H9 (cell line): ENCODE results near the gene FBP2. TPM values are rescaled to one million over a fixed set of nuclear protein-coding genes. Genes with fewer than 3 reads are reported as not detected.

Experiments used
- DNase-seq: peaks from one replicate; pipeline ENCODE4 v3.0.0-alpha.2; 2017
- H2AFZ ChIP-seq: one replicate; pipeline ENCODE4 v1.6.1; 2013; ENCODE audit warnings: mild to moderate bottlenecking, low read length, control low read depth, moderate library complexity
- H2AK5ac ChIP-seq: 2 replicates; pipeline ENCODE4 v1.6.1; 2013; ENCODE audit warnings: low read length, control low read depth, mixed read lengths; ENCODE audit not compliant: insufficient read length
- H2BK120ac ChIP-seq: one replicate; pipeline ENCODE4 v1.6.1; 2013; ENCODE audit warnings: low read depth, mild to moderate bottlenecking, low read length, control low read depth, inconsistent platforms; ENCODE audit not compliant: poor library complexity, severe bottlenecking
- H2BK12ac ChIP-seq: 2 replicates; pipeline ENCODE4 v1.6.1; 2013; ENCODE audit warnings: low read length, control low read depth, mixed read lengths, low read depth; ENCODE audit not compliant: insufficient read length
- H2BK15ac ChIP-seq: 2 replicates; pipeline ENCODE4 v1.6.1; 2013; ENCODE audit warnings: low read depth, low read length, control low read depth
- H2BK20ac ChIP-seq: one replicate; pipeline ENCODE4 v1.6.1; 2013; ENCODE audit warnings: low read depth, mild to moderate bottlenecking, low read length, control low read depth, inconsistent platforms; ENCODE audit not compliant: poor library complexity, severe bottlenecking
- H2BK5ac ChIP-seq: 2 replicates; pipeline ENCODE4 v1.6.1; 2013; ENCODE audit warnings: low read length, control low read depth, mixed read lengths; ENCODE audit not compliant: insufficient read length
- H3K14ac ChIP-seq: 2 replicates; pipeline ENCODE4 v1.6.1; 2013; ENCODE audit warnings: low read length, control low read depth; ENCODE audit not compliant: insufficient read depth
- H3K18ac ChIP-seq: 2 replicates; pipeline ENCODE4 v1.6.1; 2013; ENCODE audit warnings: low read depth, mild to moderate bottlenecking, mixed read lengths, low read length, control low read depth; ENCODE audit not compliant: insufficient read length
- H3K23ac ChIP-seq: 2 replicates; pipeline ENCODE4 v1.6.1; 2013; ENCODE audit warnings: low read length, control low read depth, mixed read lengths, low read depth; ENCODE audit not compliant: insufficient read length
- H3K23me2 ChIP-seq: 2 replicates; pipeline ENCODE4 v1.6.1; 2013; ENCODE audit warnings: low read depth, mild to moderate bottlenecking, mixed read lengths, low read length, control low read depth; ENCODE audit not compliant: insufficient read length, poor library complexity, severe bottlenecking
- H3K27ac ChIP-seq: 2 replicates; pipeline ENCODE4 v1.5.1; 2013; ENCODE audit warnings: low read length, control low read depth, mixed read lengths, low read depth; ENCODE audit not compliant: insufficient read length
- H3K27me3 ChIP-seq: 2 replicates; pipeline ENCODE4 v1.6.1; 2013; ENCODE audit warnings: low read length, control low read depth, inconsistent platforms; ENCODE audit not compliant: insufficient read depth
- H3K4ac ChIP-seq: 2 replicates; pipeline ENCODE4 v1.6.1; 2013; ENCODE audit warnings: low read depth, mild to moderate bottlenecking, control low read depth, inconsistent platforms, low read length, moderate library complexity
- H3K4me1 ChIP-seq: 2 replicates; pipeline ENCODE4 v1.6.1; 2013; ENCODE audit warnings: low read length, control low read depth, inconsistent platforms; ENCODE audit not compliant: insufficient read depth
- H3K4me2 ChIP-seq: 2 replicates; pipeline ENCODE4 v1.6.1; 2013; ENCODE audit warnings: low read length, control low read depth, mixed read lengths; ENCODE audit not compliant: insufficient read length, insufficient read depth
- H3K56ac ChIP-seq: 2 replicates; pipeline ENCODE4 v1.6.1; 2013; ENCODE audit warnings: low read depth, mild to moderate bottlenecking, mixed read lengths, low read length, control low read depth; ENCODE audit not compliant: insufficient read length
- H3K79me1 ChIP-seq: 2 replicates; pipeline ENCODE4 v1.6.1; 2013; ENCODE audit warnings: low read depth, mild to moderate bottlenecking, moderate library complexity, low read length, control low read depth, inconsistent platforms; ENCODE audit not compliant: insufficient read depth, poor library complexity, severe bottlenecking
- H3K79me2 ChIP-seq: 2 replicates; pipeline ENCODE4 v1.6.1; 2013; ENCODE audit warnings: low read length, control low read depth, inconsistent platforms; ENCODE audit not compliant: insufficient read depth
- H3K9ac ChIP-seq: 2 replicates; pipeline ENCODE4 v1.6.1; 2013; ENCODE audit warnings: low read length, control low read depth, mixed read lengths; ENCODE audit not compliant: insufficient read length; ENCODE audit errors: extremely low read depth
- H3K9me3 ChIP-seq: one replicate; pipeline ENCODE4 v1.6.1; 2013; ENCODE audit warnings: low read depth, low read length, inconsistent platforms; ENCODE audit not compliant: control insufficient read depth
- H3T11ph ChIP-seq: one replicate; pipeline ENCODE4 v1.6.1; 2013; ENCODE audit warnings: mild to moderate bottlenecking, low read length, control low read depth, inconsistent platforms
- H4K20me1 ChIP-seq: one replicate; pipeline ENCODE4 v1.6.1; 2013; ENCODE audit not compliant: control insufficient read depth, insufficient read length, insufficient read depth
- H4K5ac ChIP-seq: 2 replicates; pipeline ENCODE4 v1.6.1; 2013; ENCODE audit warnings: low read depth, mild to moderate bottlenecking, mixed read lengths, low read length, control low read depth; ENCODE audit not compliant: insufficient read length
- H4K8ac ChIP-seq: replicated peaks from 2 replicates; pipeline ENCODE4 v1.6.1; 2013; ENCODE audit warnings: low read length, control low read depth, mixed read lengths, low read depth; ENCODE audit not compliant: insufficient read length
- H4K91ac ChIP-seq: 2 replicates; pipeline ENCODE4 v1.6.1; 2013; ENCODE audit warnings: low read depth, mild to moderate bottlenecking, moderate library complexity, mixed read lengths, low read length, control low read depth; ENCODE audit not compliant: insufficient read length
- H3K27ac Mint-ChIP-seq, 3 experiments: 2 replicates in 2 of 3; 3 replicates in 1 of 3; pipeline ENCODE4 v1.8.0; 2020 to 2021; ENCODE audit warnings: mixed read lengths in 3 of 3, mild to moderate bottlenecking in 1 of 3, moderate library complexity in 1 of 3
- H3K27me3 Mint-ChIP-seq: 2 replicates; pipeline ENCODE4 v1.8.0; 2021; ENCODE audit warnings: low read depth, mild to moderate bottlenecking, moderate library complexity, mixed read lengths
- H3K36me3 Mint-ChIP-seq, 3 experiments: 2 replicates in 2 of 3; 3 replicates in 1 of 3; pipeline ENCODE4 v1.8.0; 2020 to 2021; ENCODE audit warnings: low read depth in 3 of 3, mixed read lengths in 3 of 3; ENCODE audit not compliant: insufficient read depth in 1 of 3
- H3K4me1 Mint-ChIP-seq, 2 experiments: 2 replicates each; pipeline ENCODE4 v1.8.0; 2020; ENCODE audit warnings: mixed read lengths in 2 of 2
- H3K4me3 Mint-ChIP-seq, 2 experiments: 2 replicates in 1 of 2; 3 replicates in 1 of 2; pipeline ENCODE4 v1.8.0; 2020 to 2021; ENCODE audit warnings: mild to moderate bottlenecking in 2 of 2, mixed read lengths in 2 of 2, moderate library complexity in 1 of 2
- H3K9me3 Mint-ChIP-seq, 2 experiments: 2 replicates in 1 of 2; 3 replicates in 1 of 2; pipeline ENCODE4 v1.8.0; 2020; ENCODE audit warnings: mild to moderate bottlenecking in 2 of 2, mixed read lengths in 2 of 2, moderate library complexity in 1 of 2
- WGBS: extraction: QIAGEN DNeasy Blood & Tissue Kit; methylation state at CpG from one replicate; pipeline ENCODE4 v1.1.7; 2013; ENCODE audit warnings: missing lambda C conversion rate, low lambda C conversion rate, mixed read lengths; ENCODE audit not compliant: insufficient read length; ENCODE audit errors: extremely low coverage; 5-methylcytosine and 5-hydroxymethylcytosine counted together
- total RNA-seq: library from RNA; stranded (reverse); gene quantifications from 2 replicates; pipeline ENCODE4 v1.2.1, GENCODE V29; 2021
- TF ChIP-seq, protein P1 (sequence below): fragments of 200-600 bp; sonication (generic); conservative IDR thresholded peaks from 3 replicates; pipeline ENCODE4 v1.8.0; 2021; ENCODE audit warnings: antibody characterized with exemption, mild to moderate bottlenecking

The FBP2 gene
- total RNA-seq, 1 experiment from 2014 or later = not detected

DNA sequence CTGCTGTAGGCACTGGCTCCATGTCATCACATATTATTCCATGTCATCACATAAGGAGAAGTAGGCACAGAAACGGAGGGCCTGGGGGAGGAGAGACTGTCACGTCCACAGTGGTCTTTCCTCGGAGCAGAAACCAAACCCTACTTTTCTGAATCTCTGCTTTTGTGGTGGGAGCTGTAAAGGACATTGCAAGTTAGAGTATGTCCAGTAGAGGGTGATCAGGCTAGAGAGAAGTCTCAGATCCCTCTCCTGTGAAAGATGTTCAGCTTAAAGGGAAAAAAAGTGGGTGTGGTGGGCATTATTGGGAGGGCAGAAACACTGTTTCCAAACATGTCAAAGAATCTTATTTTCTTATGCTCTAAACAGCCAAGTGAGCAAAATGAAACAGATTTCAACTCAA lies 19.4 kb upstream of the FBP2 start:
- no peaks in the 10 kb centered on the region for H3K36me3 Mint-ChIP-seq
- no peaks in the 10 kb centered on the region for H3K9me3 Mint-ChIP-seq
- no peaks in the 10 kb centered on the region for H4K20me1 ChIP-seq
- no peaks in the 10 kb centered on the region for H3K79me1 ChIP-seq
- no peak for DNase-seq
- no peak overlapping the region for H3K4me3 Mint-ChIP-seq
- H3K23me2 ChIP-seq = no peaks in the 10 kb centered on the region
- no peak overlapping the region for H2BK20ac ChIP-seq
- no peaks in the 10 kb centered on the region for H3K27me3 ChIP-seq
- H2BK15ac ChIP-seq = no peak overlapping the region
- no peak overlapping the region for H3K27ac ChIP-seq
- no peak overlapping the region for H4K5ac ChIP-seq
- no peaks in the 10 kb centered on the region for H3K9me3 ChIP-seq
- H4K8ac ChIP-seq = no peak overlapping the region
- H3K4ac ChIP-seq = no peak overlapping the region
- peaks cover 2% of the 10 kb centered on the region; the same call in 1 of the 2 replicates for H3K4me1 ChIP-seq
- TF ChIP-seq, protein P1, sequence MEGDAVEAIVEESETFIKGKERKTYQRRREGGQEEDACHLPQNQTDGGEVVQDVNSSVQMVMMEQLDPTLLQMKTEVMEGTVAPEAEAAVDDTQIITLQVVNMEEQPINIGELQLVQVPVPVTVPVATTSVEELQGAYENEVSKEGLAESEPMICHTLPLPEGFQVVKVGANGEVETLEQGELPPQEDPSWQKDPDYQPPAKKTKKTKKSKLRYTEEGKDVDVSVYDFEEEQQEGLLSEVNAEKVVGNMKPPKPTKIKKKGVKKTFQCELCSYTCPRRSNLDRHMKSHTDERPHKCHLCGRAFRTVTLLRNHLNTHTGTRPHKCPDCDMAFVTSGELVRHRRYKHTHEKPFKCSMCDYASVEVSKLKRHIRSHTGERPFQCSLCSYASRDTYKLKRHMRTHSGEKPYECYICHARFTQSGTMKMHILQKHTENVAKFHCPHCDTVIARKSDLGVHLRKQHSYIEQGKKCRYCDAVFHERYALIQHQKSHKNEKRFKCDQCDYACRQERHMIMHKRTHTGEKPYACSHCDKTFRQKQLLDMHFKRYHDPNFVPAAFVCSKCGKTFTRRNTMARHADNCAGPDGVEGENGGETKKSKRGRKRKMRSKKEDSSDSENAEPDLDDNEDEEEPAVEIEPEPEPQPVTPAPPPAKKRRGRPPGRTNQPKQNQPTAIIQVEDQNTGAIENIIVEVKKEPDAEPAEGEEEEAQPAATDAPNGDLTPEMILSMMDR = peak; percentile 46; the same call in 2 of the 3 replicates
- H3K27me3 Mint-ChIP-seq = peaks cover 2% of the 10 kb centered on the region
- no peaks in the 10 kb centered on the region; the same call in 1 of the 2 replicates for H3K79me2 ChIP-seq
- WGBS = no CpG with 5 or more reads among the region's 3 CpGs
- no peak overlapping the region for H3K23ac ChIP-seq
- H3K56ac ChIP-seq = no peak overlapping the region
- no peak overlapping the region for H2BK5ac ChIP-seq
- no peak overlapping the region for H3K14ac ChIP-seq
- H3K18ac ChIP-seq = no peak overlapping the region
- H3K27ac Mint-ChIP-seq = no peak overlapping the region
- H2AFZ ChIP-seq = no peak overlapping the region
- H4K91ac ChIP-seq = no peak overlapping the region
- no peak overlapping the region for H3T11ph ChIP-seq
- peaks cover 12 to 17% of the 10 kb centered on the region in 2 experiments for H3K4me1 Mint-ChIP-seq
- no peak overlapping the region for H2AK5ac ChIP-seq
- H2BK120ac ChIP-seq = no peak overlapping the region
- no peak overlapping the region for H3K4me2 ChIP-seq
- no peak overlapping the region for H2BK12ac ChIP-seq
- H3K9ac ChIP-seq = no peak overlapping the region
